ENCODE measurements around the gene STK16.

STK16 gene

DNA sequence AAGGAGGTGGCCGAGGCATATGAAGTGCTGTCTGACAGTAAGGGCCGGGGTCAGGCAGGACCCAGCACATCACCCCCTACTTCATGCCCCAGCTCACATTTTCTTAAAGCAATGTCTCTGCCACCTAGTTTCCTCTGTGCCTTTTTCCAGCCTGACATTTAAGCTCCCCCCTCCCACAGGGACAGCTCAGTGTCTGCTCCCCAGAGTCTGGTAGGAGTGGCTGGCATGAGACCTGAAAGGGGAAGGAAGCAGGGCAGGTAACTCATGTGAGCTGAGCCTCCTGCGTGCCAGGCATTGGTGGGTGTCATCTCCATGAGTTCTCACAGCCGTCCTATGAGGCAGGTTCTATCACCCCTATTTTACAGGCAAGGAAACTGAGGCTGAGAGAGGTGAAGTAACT lies 35.4 kb downstream of the STK16 start:
- no peak overlapping the region for H3K4me3 ChIP-seq (ENCODE audit: low read length)
- TF ChIP-seq, protein P1, sequence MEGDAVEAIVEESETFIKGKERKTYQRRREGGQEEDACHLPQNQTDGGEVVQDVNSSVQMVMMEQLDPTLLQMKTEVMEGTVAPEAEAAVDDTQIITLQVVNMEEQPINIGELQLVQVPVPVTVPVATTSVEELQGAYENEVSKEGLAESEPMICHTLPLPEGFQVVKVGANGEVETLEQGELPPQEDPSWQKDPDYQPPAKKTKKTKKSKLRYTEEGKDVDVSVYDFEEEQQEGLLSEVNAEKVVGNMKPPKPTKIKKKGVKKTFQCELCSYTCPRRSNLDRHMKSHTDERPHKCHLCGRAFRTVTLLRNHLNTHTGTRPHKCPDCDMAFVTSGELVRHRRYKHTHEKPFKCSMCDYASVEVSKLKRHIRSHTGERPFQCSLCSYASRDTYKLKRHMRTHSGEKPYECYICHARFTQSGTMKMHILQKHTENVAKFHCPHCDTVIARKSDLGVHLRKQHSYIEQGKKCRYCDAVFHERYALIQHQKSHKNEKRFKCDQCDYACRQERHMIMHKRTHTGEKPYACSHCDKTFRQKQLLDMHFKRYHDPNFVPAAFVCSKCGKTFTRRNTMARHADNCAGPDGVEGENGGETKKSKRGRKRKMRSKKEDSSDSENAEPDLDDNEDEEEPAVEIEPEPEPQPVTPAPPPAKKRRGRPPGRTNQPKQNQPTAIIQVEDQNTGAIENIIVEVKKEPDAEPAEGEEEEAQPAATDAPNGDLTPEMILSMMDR (conservative IDR thresholded peaks at IDR 0.05; ENCODE audit: low read depth, low read length), result no peak
- no peak for DNase-seq (ENCODE audit: low read depth)

DNA sequence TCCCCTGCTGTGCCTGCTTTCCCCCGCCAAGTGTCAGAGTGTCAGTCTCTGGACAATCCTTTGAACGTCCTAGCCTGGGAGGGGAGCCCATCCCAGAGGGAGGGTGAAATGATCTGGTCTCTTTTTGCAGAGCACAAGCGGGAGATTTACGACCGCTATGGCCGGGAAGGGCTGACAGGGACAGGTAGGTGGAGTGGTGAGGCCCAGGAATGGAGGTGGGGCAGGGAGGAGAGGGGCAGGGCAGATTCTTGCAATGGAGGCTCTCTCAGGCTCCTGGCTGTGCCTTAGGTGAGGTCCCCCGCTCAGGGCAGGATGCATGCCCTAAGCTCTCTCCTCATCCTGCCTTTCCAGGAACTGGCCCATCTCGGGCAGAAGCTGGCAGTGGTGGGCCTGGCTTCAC lies 36.3 kb downstream of the STK16 start:
- no peak overlapping the region for H3K4me3 ChIP-seq (ENCODE audit: low read length)
- DNase-seq (ENCODE audit: low read depth), result no peak
- TF ChIP-seq, protein P1 (conservative IDR thresholded peaks at IDR 0.05; ENCODE audit: low read depth, low read length), result no peak

DNA sequence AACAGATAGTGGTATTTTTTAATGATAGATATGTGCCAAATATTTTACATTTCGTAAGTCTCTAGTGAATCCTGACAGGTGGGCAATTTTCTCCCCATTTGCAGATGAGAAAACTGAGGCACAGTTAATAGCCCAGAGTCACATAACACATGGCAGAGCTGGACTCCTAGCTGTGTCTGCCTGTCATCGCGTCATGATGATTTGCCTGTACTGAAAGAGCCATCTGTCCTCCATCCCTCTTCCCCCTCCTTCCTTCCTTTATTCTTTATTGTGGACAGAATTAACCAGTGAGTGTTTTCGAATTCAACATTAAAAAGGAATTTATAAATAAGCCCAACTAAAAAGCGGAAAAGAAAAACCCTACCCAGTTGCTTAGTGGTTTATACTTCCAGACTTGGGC lies 37.1 kb downstream of the STK16 start:
- H3K4me3 ChIP-seq (ENCODE audit: low read length), result no peak overlapping the region
- no peak for DNase-seq (ENCODE audit: low read depth)
- TF ChIP-seq, protein P1 (conservative IDR thresholded peaks at IDR 0.05; ENCODE audit: low read depth, low read length), result no peak

DNA sequence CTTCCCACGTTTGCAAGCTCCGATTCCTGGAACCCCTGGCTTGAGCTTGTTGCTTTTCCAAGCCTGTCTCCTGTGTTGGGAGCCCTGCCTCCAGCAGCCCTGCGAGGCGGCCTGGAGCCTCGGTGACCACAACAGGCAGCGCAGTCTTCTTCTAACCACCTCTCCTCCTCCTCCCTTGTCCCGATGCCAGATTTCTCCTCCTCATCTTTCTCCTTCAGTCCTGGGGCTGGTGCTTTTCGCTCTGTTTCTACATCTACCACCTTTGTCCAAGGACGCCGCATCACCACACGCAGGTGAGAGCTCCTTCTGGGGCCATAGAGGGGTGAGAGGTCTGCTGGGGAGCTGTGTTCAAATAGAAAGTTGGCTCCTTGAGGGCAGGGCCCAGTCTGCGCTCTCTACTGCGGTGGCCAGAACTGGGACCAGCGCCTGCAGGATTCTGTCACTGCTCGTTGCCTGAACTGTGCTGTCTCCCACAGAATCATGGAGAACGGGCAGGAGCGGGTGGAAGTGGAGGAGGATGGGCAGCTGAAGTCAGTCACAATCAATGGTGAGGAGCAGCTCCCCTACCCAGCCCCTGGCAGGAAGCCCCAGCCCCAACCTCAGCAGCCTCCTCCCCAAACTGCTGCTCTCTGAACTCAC lies 37.8 kb downstream of the STK16 start:
- DNase-seq (ENCODE audit: low read depth), result no peak
- TF ChIP-seq, protein P1 (conservative IDR thresholded peaks at IDR 0.05; ENCODE audit: low read depth, low read length), result no peak
- no peak overlapping the region for H3K4me3 ChIP-seq (ENCODE audit: low read length)

DNA sequence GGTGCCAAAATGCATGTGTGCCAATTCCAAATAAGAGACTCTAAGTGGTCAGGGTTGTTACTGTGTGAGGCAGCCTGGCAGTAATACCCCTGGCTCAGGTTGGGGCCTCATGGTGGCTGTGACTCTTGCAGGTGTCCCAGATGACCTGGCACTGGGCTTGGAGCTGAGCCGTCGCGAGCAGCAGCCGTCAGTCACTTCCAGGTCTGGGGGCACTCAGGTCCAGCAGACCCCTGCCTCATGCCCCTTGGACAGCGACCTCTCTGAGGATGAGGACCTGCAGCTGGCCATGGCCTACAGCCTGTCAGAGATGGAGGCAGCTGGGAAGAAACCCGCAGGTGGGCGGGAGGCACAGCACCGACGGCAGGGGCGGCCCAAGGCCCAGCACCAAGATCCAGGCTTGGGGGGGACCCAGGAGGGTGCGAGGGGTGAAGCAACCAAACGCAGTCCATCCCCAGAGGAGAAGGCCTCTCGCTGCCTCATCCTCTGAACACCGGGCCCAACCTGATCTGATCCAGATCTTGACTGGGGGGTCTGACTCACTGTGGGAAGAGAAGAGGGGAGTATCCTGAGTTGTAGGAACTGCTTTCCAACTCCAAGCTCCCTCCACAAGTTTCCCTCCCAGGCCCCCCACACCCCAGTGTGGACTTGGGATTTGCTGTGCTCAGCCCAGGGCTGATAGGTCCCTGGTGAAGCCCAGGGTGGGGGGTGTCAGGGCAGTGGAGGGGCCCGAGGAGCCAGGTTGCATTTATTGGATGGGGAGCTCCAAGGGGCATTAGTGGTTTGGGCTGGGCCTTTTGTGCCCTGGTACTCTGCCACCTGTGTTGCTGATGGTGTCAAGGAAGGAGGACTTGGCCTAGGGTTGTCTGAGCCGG lies 39.5 kb downstream of the STK16 start:
- no peak overlapping the region for H3K4me3 ChIP-seq (ENCODE audit: low read length)
- DNase-seq (ENCODE audit: low read depth), result no peak
- TF ChIP-seq, protein P1 (conservative IDR thresholded peaks at IDR 0.05; ENCODE audit: low read depth, low read length), result no peak

DNA sequence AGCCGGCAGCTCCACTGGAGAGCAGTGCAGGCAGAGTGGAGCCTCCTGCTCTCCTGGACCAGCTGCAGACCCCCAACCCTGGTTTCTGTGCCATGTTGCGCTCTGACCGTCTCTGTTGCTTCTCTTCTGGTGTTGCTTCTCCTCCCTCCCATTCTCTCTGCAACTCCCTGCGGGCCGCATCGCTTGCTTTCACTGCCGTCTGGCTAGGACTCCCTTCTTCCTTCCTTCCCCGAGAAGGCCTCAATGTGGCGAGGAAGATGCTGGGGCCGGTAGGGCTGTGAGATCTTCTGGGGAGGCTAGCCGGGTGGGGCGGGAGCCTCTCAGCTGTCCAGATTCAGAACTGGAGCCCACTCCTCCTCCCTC lies 40.1 kb downstream of the STK16 start:
- H3K4me3 ChIP-seq (ENCODE audit: low read length), result no peak overlapping the region
- TF ChIP-seq, protein P1 (conservative IDR thresholded peaks at IDR 0.05; ENCODE audit: low read depth, low read length), result no peak

More for the DNA sequence above, 40.1 kb downstream of the STK16 start:
- DNase-seq (ENCODE audit: low read depth), result no peak
